ENCODE results near the gene IL5.

DNA sequence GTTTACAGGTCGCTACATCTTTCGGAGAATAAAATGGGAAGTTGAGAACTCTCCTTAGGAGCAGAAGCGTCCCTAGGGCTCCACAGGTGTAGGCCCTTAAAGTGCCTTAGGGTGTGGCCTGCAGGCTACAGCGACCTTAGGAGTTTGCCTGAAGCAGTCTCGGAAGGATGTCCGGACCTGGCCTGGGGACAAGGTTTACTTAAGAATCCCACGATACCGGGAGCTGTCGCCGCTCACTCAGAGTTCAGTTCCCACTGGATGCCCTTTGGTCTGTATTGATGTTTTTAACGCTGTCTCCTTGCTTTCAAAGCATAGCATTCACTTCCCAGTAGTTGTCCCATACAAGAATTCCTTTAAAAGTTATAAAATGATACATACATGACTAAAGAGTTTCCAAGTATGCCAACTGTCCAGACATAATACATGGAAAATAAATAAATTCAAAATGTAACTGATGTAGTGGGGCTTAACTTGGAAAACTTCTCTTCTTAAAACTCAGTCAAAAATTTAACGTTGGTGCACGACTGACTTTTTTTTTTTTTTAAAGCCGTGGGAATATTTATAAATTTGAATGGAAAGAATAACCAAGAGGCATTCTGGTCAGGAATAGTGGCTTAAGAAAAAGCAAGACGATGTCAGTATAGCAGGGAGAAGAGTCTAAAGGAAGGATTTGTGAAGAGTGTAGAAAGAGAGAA is 14.3 kb upstream of the IL5 start:
- TF ChIP-seq, protein P1, sequence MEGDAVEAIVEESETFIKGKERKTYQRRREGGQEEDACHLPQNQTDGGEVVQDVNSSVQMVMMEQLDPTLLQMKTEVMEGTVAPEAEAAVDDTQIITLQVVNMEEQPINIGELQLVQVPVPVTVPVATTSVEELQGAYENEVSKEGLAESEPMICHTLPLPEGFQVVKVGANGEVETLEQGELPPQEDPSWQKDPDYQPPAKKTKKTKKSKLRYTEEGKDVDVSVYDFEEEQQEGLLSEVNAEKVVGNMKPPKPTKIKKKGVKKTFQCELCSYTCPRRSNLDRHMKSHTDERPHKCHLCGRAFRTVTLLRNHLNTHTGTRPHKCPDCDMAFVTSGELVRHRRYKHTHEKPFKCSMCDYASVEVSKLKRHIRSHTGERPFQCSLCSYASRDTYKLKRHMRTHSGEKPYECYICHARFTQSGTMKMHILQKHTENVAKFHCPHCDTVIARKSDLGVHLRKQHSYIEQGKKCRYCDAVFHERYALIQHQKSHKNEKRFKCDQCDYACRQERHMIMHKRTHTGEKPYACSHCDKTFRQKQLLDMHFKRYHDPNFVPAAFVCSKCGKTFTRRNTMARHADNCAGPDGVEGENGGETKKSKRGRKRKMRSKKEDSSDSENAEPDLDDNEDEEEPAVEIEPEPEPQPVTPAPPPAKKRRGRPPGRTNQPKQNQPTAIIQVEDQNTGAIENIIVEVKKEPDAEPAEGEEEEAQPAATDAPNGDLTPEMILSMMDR (IDR thresholded peaks at IDR 0.05; ENCODE audit: low read depth, low read length, poor library complexity, severe bottlenecking), result no peak
- TF ChIP-seq EZH2phosphoT487 (IDR thresholded peaks at IDR 0.05; ENCODE audit: borderline replicate concordance, low read length), result no peak
